Neural progenitor cell (in vitro differentiated cells): ENCODE results near the gene INPP4B. TPM values are rescaled to one million over a fixed set of nuclear protein-coding genes. Genes with fewer than 3 reads are reported as not detected.
A peak's percentile ranks its signal among the peaks of the same experiment; 100 is the strongest.

Source experiments
- DNase-seq: peaks from one replicate; pipeline ENCODE4 v3.0.0-alpha.2; 2016; ENCODE audit warnings: low spot score
- H2AFZ ChIP-seq: fragments of 200-600 bp; sonication (generic); replicated peaks from 2 replicates; pipeline ENCODE4 v1.6.1; 2016; ENCODE audit warnings: antibody characterized with exemption
- H3F3A ChIP-seq: fragments of 200-600 bp; sonication (generic); 2 replicates; pipeline ENCODE4 v1.6.1; 2016; ENCODE audit warnings: antibody characterized with exemption, low read depth
- H3K27ac ChIP-seq: fragments of 200-600 bp; sonication (generic); 2 replicates; pipeline ENCODE4 v1.5.1; 2016; ENCODE audit warnings: mild to moderate bottlenecking
- H3K27me3 ChIP-seq: fragments of 200-600 bp; sonication (generic); 2 replicates; pipeline ENCODE4 v1.6.1; 2016; ENCODE audit warnings: mild to moderate bottlenecking, moderate library complexity
- H3K36me3 ChIP-seq: fragments of 200-600 bp; sonication (generic); 2 replicates; pipeline ENCODE4 v1.5.1; 2016
- H3K4me1 ChIP-seq: fragments of 200-600 bp; sonication (generic); 2 replicates; pipeline ENCODE4 v1.6.1; 2016; ENCODE audit warnings: mixed run types
- H3K4me2 ChIP-seq: fragments of 200-600 bp; sonication (generic); 2 replicates; pipeline ENCODE4 v1.6.1; 2016
- H3K4me3 ChIP-seq: fragments of 200-600 bp; sonication (generic); 2 replicates; pipeline ENCODE4 v1.5.1; 2016
- H3K79me2 ChIP-seq: fragments of 200-600 bp; sonication (generic); 2 replicates; pipeline ENCODE4 v1.6.1; 2016; ENCODE audit warnings: low read depth
- H3K9ac ChIP-seq: fragments of 200-600 bp; sonication (generic); 2 replicates; pipeline ENCODE4 v1.6.1; 2016
- H3K9me3 ChIP-seq: fragments of 200-600 bp; sonication (generic); 2 replicates; pipeline ENCODE4 v1.5.1; 2016; ENCODE audit warnings: low read depth
- H4K20me1 ChIP-seq: fragments of 200-600 bp; sonication (generic); 2 replicates; pipeline ENCODE4 v1.6.1; 2016; ENCODE audit warnings: low read depth
- H3K27ac Mint-ChIP-seq: 3 replicates; pipeline ENCODE4 v1.8.0; 2021; ENCODE audit warnings: mixed read lengths
- H3K27me3 Mint-ChIP-seq: 2 replicates; pipeline ENCODE4 v1.8.0; 2022; ENCODE audit warnings: low read depth, mild to moderate bottlenecking, inconsistent platforms, moderate library complexity, mixed read lengths; ENCODE audit not compliant: insufficient read depth
- H3K36me3 Mint-ChIP-seq: 3 replicates; pipeline ENCODE4 v1.8.0; 2021; ENCODE audit warnings: mixed read lengths
- H3K4me1 Mint-ChIP-seq: 3 replicates; pipeline ENCODE4 v1.8.0; 2021; ENCODE audit warnings: mixed read lengths
- H3K4me3 Mint-ChIP-seq: 3 replicates; pipeline ENCODE4 v1.8.0; 2021; ENCODE audit warnings: mild to moderate bottlenecking, moderate library complexity, mixed read lengths
- H3K9me3 Mint-ChIP-seq: 3 replicates; pipeline ENCODE4 v1.8.0; 2020; ENCODE audit warnings: mixed read lengths
- EZH2 ChIP-seq: fragments of 200-600 bp; sonication (generic); IDR thresholded peaks from 2 replicates; pipeline ENCODE4 v1.6.1; 2017; ENCODE audit warnings: antibody characterized with exemption, mild to moderate bottlenecking, moderate library complexity
- EZH2phosphoT487 ChIP-seq: fragments of 200-600 bp; sonication (generic); IDR thresholded peaks from 2 replicates; pipeline ENCODE4 v1.6.1; 2017; ENCODE audit warnings: antibody characterized with exemption
- total RNA-seq: library from RNA; depleted of rRNA; stranded (reverse); fragments of >200 nt; gene quantifications from 2 replicates; pipeline ENCODE4 v1.2.3, GENCODE V29; 2015; ENCODE audit warnings: low replicate concordance
- TF ChIP-seq, protein P1 (sequence below): fragments of 200-600 bp; sonication (generic); IDR thresholded peaks from 2 replicates; pipeline ENCODE4 v1.5.1; 2017; ENCODE audit warnings: antibody characterized with exemption, mild to moderate bottlenecking

INPP4B gene
- total RNA-seq, 1 donor from 2014 or later = 1.3 TPM

DNA sequence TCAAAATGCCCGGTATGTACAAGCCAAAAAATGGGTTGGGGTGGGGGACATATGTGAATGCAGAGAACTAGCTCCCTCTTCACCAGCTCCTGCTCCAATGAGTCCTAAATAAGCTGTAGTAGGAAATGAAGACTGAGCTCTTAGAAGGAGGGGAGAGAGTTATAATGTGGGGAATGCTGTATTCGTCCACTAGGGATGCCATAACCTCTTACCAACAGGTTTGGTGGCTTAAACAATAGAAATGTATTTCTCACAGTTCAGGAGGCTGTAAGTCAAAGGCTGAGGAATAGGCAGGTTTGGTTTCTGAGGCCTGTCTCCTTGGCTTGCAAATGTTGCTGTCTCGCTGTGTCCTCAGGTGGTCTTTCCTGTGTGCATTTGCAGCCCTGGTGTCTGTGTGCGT lies 4.4 kb upstream of the INPP4B start:
- Mint-ChIP-seq H3K27me3 (peaks cover 10% of the 10 kb centered on the region), H3K4me1 (no peaks in the 10 kb centered on the region), H3K9me3 (no peaks in the 10 kb centered on the region), H3K4me3 (no peak overlapping the region), H3K36me3 (no peaks in the 10 kb centered on the region), H3K27ac (no peak overlapping the region)
- H3K4me1 ChIP-seq = no peaks in the 10 kb centered on the region
- peaks cover 5% of the 10 kb centered on the region for H4K20me1 ChIP-seq
- no peak overlapping the region for H3K27ac ChIP-seq
- peaks cover 44% of the 10 kb centered on the region for H3K27me3 ChIP-seq
- no peak overlapping the region for H3K4me3 ChIP-seq
- TF ChIP-seq, protein P1, sequence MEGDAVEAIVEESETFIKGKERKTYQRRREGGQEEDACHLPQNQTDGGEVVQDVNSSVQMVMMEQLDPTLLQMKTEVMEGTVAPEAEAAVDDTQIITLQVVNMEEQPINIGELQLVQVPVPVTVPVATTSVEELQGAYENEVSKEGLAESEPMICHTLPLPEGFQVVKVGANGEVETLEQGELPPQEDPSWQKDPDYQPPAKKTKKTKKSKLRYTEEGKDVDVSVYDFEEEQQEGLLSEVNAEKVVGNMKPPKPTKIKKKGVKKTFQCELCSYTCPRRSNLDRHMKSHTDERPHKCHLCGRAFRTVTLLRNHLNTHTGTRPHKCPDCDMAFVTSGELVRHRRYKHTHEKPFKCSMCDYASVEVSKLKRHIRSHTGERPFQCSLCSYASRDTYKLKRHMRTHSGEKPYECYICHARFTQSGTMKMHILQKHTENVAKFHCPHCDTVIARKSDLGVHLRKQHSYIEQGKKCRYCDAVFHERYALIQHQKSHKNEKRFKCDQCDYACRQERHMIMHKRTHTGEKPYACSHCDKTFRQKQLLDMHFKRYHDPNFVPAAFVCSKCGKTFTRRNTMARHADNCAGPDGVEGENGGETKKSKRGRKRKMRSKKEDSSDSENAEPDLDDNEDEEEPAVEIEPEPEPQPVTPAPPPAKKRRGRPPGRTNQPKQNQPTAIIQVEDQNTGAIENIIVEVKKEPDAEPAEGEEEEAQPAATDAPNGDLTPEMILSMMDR = peak; percentile 47
- TF ChIP-seq EZH2 = no peak
- H2AFZ ChIP-seq = no peak overlapping the region
- DNase-seq = peak; percentile 15
- no peaks in the 10 kb centered on the region for H3K36me3 ChIP-seq
- no peaks in the 10 kb centered on the region for H3K9me3 ChIP-seq
- no peak overlapping the region for H3K9ac ChIP-seq
- no peak overlapping the region for H3K4me2 ChIP-seq
- no peaks in the 10 kb centered on the region for H3K79me2 ChIP-seq
- H3F3A ChIP-seq = no peaks in the 10 kb centered on the region

- Histone ChIP-seq H3F3A (no peaks in the 10 kb centered on the region), H4K20me1 (peaks cover 5% of the 10 kb centered on the region), H3K4me3 (peak overlapping the region; percentile 65), H3K79me2 (no peaks in the 10 kb centered on the region), H3K4me1 (no peaks in the 10 kb centered on the region), H3K9ac (no peak overlapping the region), H3K9me3 (no peaks in the 10 kb centered on the region), H3K27ac (no peak overlapping the region), H2AFZ (peak overlapping the region; percentile 53), H3K27me3 (peaks cover 74% of the 10 kb centered on the region), H3K4me2 (peak overlapping the region; percentile 99), H3K36me3 (no peaks in the 10 kb centered on the region)
- Mint-ChIP-seq H3K27ac (no peak overlapping the region), H3K9me3 (no peaks in the 10 kb centered on the region), H3K4me3 (peak overlapping the region; percentile 91), H3K27me3 (peaks cover 15% of the 10 kb centered on the region), H3K4me1 (no peaks in the 10 kb centered on the region), H3K36me3 (no peaks in the 10 kb centered on the region)
- TF ChIP-seq EZH2 (peak; percentile 20), EZH2phosphoT487 (peak; percentile 59)
- TF ChIP-seq, protein P1 = peak; percentile 57
- DNase-seq = peak; percentile 67
Measured at GRCh38 chr4:142846729-142847596, 862 bp upstream of the INPP4B start.

DNA sequence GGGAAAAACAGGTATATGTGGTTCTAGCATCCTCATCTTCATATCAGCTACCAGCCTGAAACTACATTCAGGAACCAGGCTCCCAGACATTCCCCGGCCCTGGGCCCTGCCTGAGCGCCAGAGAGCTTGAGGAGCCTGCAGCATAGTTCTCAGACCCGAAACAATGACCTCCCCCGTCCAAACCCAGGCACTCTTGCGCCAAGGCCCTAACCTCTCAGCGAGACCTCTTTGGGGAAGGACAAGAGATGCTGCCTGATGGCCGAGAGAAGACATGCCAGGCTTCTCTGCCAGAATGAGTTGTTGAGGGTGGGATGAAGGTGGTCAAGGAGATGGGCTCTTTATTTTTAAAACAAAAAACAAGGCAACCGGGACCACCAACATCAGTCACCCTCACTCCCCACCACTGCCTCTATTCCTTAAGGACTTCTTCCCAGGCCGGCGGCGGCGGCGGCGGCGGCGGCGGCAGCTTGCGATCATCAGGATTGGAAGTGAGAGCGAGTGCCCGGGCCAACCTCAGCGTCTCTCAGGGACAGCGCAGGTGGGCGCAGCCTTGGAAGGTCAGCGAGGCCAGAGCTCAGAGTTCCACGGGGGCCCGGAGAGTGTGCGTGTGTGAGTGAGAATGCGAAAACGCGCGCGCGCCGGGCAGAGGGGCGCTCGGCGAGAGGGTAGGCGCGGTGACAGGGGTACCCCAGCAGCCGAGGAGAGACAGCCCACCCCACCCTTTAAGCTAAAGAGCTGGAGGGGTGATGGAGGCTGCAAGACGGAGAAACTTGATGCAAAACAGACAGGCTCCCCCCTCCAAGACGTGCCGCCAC lies 601 bp downstream of the INPP4B start:
- peaks cover 5% of the 10 kb centered on the region for H4K20me1 ChIP-seq
- Mint-ChIP-seq H3K27ac (no peak overlapping the region), H3K27me3 (peaks cover 17% of the 10 kb centered on the region), H3K4me3 (peak overlapping the region; percentile 91), H3K9me3 (no peaks in the 10 kb centered on the region), H3K36me3 (no peaks in the 10 kb centered on the region), H3K4me1 (no peaks in the 10 kb centered on the region)
- DNase-seq = peak; percentile 55
- peak overlapping the region; percentile 99 for H3K4me2 ChIP-seq
- H3K79me2 ChIP-seq = no peaks in the 10 kb centered on the region
- no peaks in the 10 kb centered on the region for H3K9me3 ChIP-seq
- H3K27me3 ChIP-seq = peaks cover 80% of the 10 kb centered on the region
- no peak overlapping the region for H3K9ac ChIP-seq
- H3K27ac ChIP-seq = no peak overlapping the region
- H3F3A ChIP-seq = peaks cover 6% of the 10 kb centered on the region
- H3K36me3 ChIP-seq = no peaks in the 10 kb centered on the region
- no peaks in the 10 kb centered on the region for H3K4me1 ChIP-seq
- peak overlapping the region; percentile 65 for H3K4me3 ChIP-seq
- TF ChIP-seq EZH2phosphoT487 (peak; percentile 34), EZH2 (peak; percentile 43)
- TF ChIP-seq, protein P1 = no peak
- peak overlapping the region; percentile 35 for H2AFZ ChIP-seq
